ENCODE data around the gene NPHS1. TPM values are rescaled to one million over a fixed set of nuclear protein-coding genes. Genes with fewer than 3 reads are reported as not detected.

NPHS1 gene
- polyA plus RNA-seq, 1 donor from 2014 or later, result 0.05 TPM

GRCh38 chr19:35789195-35789977, 62.9 kb downstream of the NPHS1 start:
- Histone ChIP-seq H3K9me3 (ENCODE audit: low read length) (no peaks in the 10 kb centered on the region), H3K4me3 (ENCODE audit: low read length) (no peak overlapping the region), H4K20me1 (ENCODE audit: insufficient read depth) (no peaks in the 10 kb centered on the region), H3K27me3 (ENCODE audit: insufficient read depth, low read depth, low read length) (no peaks in the 10 kb centered on the region), H3K4me2 (ENCODE audit: low read length) (no peak overlapping the region), H3K36me3 (ENCODE audit: insufficient read depth, low read length) (no peaks in the 10 kb centered on the region), H3K79me2 (replicated peaks; ENCODE audit: insufficient read depth, low read length) (no peaks in the 10 kb centered on the region), H3K27ac (ENCODE audit: low read length) (no peak overlapping the region), H2AFZ (ENCODE audit: low read depth, low read length) (no peak overlapping the region), H3K9ac (ENCODE audit: low read length) (no peak overlapping the region), H3F3A (ENCODE audit: insufficient read depth, low read length, poor library complexity, severe bottlenecking) (no peaks in the 10 kb centered on the region), H3K9me2 (ENCODE audit: insufficient read depth, low read length) (no peaks in the 10 kb centered on the region)
- no peak for TF ChIP-seq POLR2AphosphoS5 (IDR thresholded peaks at IDR 0.05)
- TF ChIP-seq, protein P1, sequence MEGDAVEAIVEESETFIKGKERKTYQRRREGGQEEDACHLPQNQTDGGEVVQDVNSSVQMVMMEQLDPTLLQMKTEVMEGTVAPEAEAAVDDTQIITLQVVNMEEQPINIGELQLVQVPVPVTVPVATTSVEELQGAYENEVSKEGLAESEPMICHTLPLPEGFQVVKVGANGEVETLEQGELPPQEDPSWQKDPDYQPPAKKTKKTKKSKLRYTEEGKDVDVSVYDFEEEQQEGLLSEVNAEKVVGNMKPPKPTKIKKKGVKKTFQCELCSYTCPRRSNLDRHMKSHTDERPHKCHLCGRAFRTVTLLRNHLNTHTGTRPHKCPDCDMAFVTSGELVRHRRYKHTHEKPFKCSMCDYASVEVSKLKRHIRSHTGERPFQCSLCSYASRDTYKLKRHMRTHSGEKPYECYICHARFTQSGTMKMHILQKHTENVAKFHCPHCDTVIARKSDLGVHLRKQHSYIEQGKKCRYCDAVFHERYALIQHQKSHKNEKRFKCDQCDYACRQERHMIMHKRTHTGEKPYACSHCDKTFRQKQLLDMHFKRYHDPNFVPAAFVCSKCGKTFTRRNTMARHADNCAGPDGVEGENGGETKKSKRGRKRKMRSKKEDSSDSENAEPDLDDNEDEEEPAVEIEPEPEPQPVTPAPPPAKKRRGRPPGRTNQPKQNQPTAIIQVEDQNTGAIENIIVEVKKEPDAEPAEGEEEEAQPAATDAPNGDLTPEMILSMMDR (IDR thresholded peaks at IDR 0.05; ENCODE audit: poor library complexity, severe bottlenecking), result no peak
- TF ChIP-seq REST (IDR thresholded peaks at IDR 0.05; ENCODE audit: borderline replicate concordance), result no peak
- TF ChIP-seq MXI1 (conservative IDR thresholded peaks at IDR 0.05; ENCODE audit: poor library complexity, severe bottlenecking), result no peak
- no peak for TF ChIP-seq SMC3 (conservative IDR thresholded peaks at IDR 0.05; ENCODE audit: poor library complexity)
- TF ChIP-seq EP300 (conservative IDR thresholded peaks at IDR 0.05; ENCODE audit: poor library complexity, severe bottlenecking), result no peak
- no peak for TF ChIP-seq RAD21 (conservative IDR thresholded peaks at IDR 0.05)
- TF ChIP-seq EZH2 (IDR thresholded peaks at IDR 0.05; ENCODE audit: borderline replicate concordance, insufficient read depth, low read length, poor library complexity, severe bottlenecking), result no peak
- no peak for TF ChIP-seq TAF1 (IDR thresholded peaks at IDR 0.05; ENCODE audit: low read depth)

GRCh38 chr19:35788205-35788960, 63.9 kb downstream of the NPHS1 start:
- Histone ChIP-seq H3K27me3 (ENCODE audit: insufficient read depth, low read depth, low read length) (no peaks in the 10 kb centered on the region), H2AFZ (ENCODE audit: low read depth, low read length) (no peak overlapping the region), H3K4me2 (ENCODE audit: low read length) (no peak overlapping the region), H3K36me3 (ENCODE audit: insufficient read depth, low read length) (no peaks in the 10 kb centered on the region), H3K4me3 (ENCODE audit: low read length) (no peak overlapping the region), H3K27ac (ENCODE audit: low read length) (no peak overlapping the region), H3F3A (ENCODE audit: insufficient read depth, low read length, poor library complexity, severe bottlenecking) (no peaks in the 10 kb centered on the region), H3K9ac (ENCODE audit: low read length) (no peak overlapping the region), H3K79me2 (replicated peaks; ENCODE audit: insufficient read depth, low read length) (no peaks in the 10 kb centered on the region), H3K9me3 (ENCODE audit: low read length) (no peaks in the 10 kb centered on the region), H3K9me2 (ENCODE audit: insufficient read depth, low read length) (no peaks in the 10 kb centered on the region), H4K20me1 (ENCODE audit: insufficient read depth) (no peaks in the 10 kb centered on the region)
- no peak for TF ChIP-seq RAD21 (conservative IDR thresholded peaks at IDR 0.05)
- no peak for TF ChIP-seq EZH2 (IDR thresholded peaks at IDR 0.05; ENCODE audit: borderline replicate concordance, insufficient read depth, low read length, poor library complexity, severe bottlenecking)
- TF ChIP-seq REST (IDR thresholded peaks at IDR 0.05; ENCODE audit: borderline replicate concordance), result no peak
- TF ChIP-seq, protein P1 (IDR thresholded peaks at IDR 0.05; ENCODE audit: poor library complexity, severe bottlenecking), result no peak

All from neural cell (in vitro differentiated cells).